Neural progenitor cell (in vitro differentiated cells): ENCODE measurements around the gene C6orf136. TPM values are rescaled to one million over a fixed set of nuclear protein-coding genes. Genes with fewer than 3 reads are reported as not detected.

ENCODE experiments used
- DNase-seq: peaks from one replicate; pipeline ENCODE4 v3.0.0-alpha.2; 2016; ENCODE audit warnings: low spot score
- H2AFZ ChIP-seq: fragments of 200-600 bp; sonication (generic); replicated peaks from 2 replicates; pipeline ENCODE4 v1.6.1; 2016; ENCODE audit warnings: antibody characterized with exemption
- H3F3A ChIP-seq: fragments of 200-600 bp; sonication (generic); 2 replicates; pipeline ENCODE4 v1.6.1; 2016; ENCODE audit warnings: antibody characterized with exemption, low read depth
- H3K27ac ChIP-seq: fragments of 200-600 bp; sonication (generic); 2 replicates; pipeline ENCODE4 v1.5.1; 2016; ENCODE audit warnings: mild to moderate bottlenecking
- H3K27me3 ChIP-seq: fragments of 200-600 bp; sonication (generic); 2 replicates; pipeline ENCODE4 v1.6.1; 2016; ENCODE audit warnings: mild to moderate bottlenecking, moderate library complexity
- H3K36me3 ChIP-seq: fragments of 200-600 bp; sonication (generic); 2 replicates; pipeline ENCODE4 v1.5.1; 2016
- H3K4me1 ChIP-seq: fragments of 200-600 bp; sonication (generic); 2 replicates; pipeline ENCODE4 v1.6.1; 2016; ENCODE audit warnings: mixed run types
- H3K4me2 ChIP-seq: fragments of 200-600 bp; sonication (generic); 2 replicates; pipeline ENCODE4 v1.6.1; 2016
- H3K4me3 ChIP-seq: fragments of 200-600 bp; sonication (generic); 2 replicates; pipeline ENCODE4 v1.5.1; 2016
- H3K79me2 ChIP-seq: fragments of 200-600 bp; sonication (generic); 2 replicates; pipeline ENCODE4 v1.6.1; 2016; ENCODE audit warnings: low read depth
- H3K9ac ChIP-seq: fragments of 200-600 bp; sonication (generic); 2 replicates; pipeline ENCODE4 v1.6.1; 2016
- H3K9me3 ChIP-seq: fragments of 200-600 bp; sonication (generic); 2 replicates; pipeline ENCODE4 v1.5.1; 2016; ENCODE audit warnings: low read depth
- H4K20me1 ChIP-seq: fragments of 200-600 bp; sonication (generic); 2 replicates; pipeline ENCODE4 v1.6.1; 2016; ENCODE audit warnings: low read depth
- H3K27ac Mint-ChIP-seq: 3 replicates; pipeline ENCODE4 v1.8.0; 2021; ENCODE audit warnings: mixed read lengths
- H3K27me3 Mint-ChIP-seq: 2 replicates; pipeline ENCODE4 v1.8.0; 2022; ENCODE audit warnings: low read depth, mild to moderate bottlenecking, inconsistent platforms, moderate library complexity, mixed read lengths; ENCODE audit not compliant: insufficient read depth
- H3K36me3 Mint-ChIP-seq: 3 replicates; pipeline ENCODE4 v1.8.0; 2021; ENCODE audit warnings: mixed read lengths
- H3K4me1 Mint-ChIP-seq: 3 replicates; pipeline ENCODE4 v1.8.0; 2021; ENCODE audit warnings: mixed read lengths
- H3K4me3 Mint-ChIP-seq: 3 replicates; pipeline ENCODE4 v1.8.0; 2021; ENCODE audit warnings: mild to moderate bottlenecking, moderate library complexity, mixed read lengths
- H3K9me3 Mint-ChIP-seq: 3 replicates; pipeline ENCODE4 v1.8.0; 2020; ENCODE audit warnings: mixed read lengths
- EZH2 ChIP-seq: fragments of 200-600 bp; sonication (generic); IDR thresholded peaks from 2 replicates; pipeline ENCODE4 v1.6.1; 2017; ENCODE audit warnings: antibody characterized with exemption, mild to moderate bottlenecking, moderate library complexity
- EZH2phosphoT487 ChIP-seq: fragments of 200-600 bp; sonication (generic); IDR thresholded peaks from 2 replicates; pipeline ENCODE4 v1.6.1; 2017; ENCODE audit warnings: antibody characterized with exemption
- total RNA-seq: library from RNA; depleted of rRNA; stranded (reverse); fragments of >200 nt; gene quantifications from 2 replicates; pipeline ENCODE4 v1.2.3, GENCODE V29; 2015; ENCODE audit warnings: low replicate concordance
- TF ChIP-seq, protein P1 (sequence below): fragments of 200-600 bp; sonication (generic); IDR thresholded peaks from 2 replicates; pipeline ENCODE4 v1.5.1; 2017; ENCODE audit warnings: antibody characterized with exemption, mild to moderate bottlenecking

C6orf136 gene
- total RNA-seq, 1 donor from 2014 or later = 3.7 TPM

DNA sequence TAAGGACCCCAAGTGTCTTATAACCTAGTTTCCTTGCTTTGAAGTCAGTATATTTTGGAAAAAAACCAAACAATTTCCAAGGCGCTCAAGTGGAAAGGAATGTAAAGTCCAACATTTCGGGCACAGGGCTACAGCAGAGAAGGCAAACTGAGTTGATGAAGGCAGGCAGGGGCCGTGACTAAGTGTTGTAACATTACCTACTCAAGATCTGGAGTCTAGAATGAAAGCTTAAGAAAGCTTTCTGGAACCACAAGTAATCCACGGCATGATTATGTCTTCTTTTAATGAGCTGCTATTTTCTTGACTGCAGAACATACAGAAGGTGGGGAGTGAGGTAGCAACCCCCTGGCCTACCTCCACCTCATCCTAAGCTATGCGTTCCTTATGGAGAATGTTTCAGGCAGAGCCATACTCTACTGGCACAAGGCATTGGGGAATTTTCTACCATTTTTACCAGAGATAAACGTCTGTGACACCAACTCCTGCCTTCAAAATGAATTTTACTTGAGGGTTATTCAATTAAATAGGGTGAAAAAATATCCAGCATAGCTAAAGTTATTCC is 34.2 kb upstream of the C6orf136 start:
- peaks cover 59% of the 10 kb centered on the region for H3F3A ChIP-seq
- Mint-ChIP-seq H3K9me3 (peaks cover 7% of the 10 kb centered on the region), H3K27me3 (peaks cover 28% of the 10 kb centered on the region), H3K4me1 (peaks cover 49% of the 10 kb centered on the region), H3K4me3 (peak overlapping the region; percentile 46), H3K27ac (no peak overlapping the region), H3K36me3 (peaks cover 39% of the 10 kb centered on the region)
- H3K27ac ChIP-seq = peak overlapping the region; percentile 100
- peaks cover 88% of the 10 kb centered on the region for H3K79me2 ChIP-seq
- no peak overlapping the region for H3K9ac ChIP-seq
- peaks cover 23% of the 10 kb centered on the region for H3K4me1 ChIP-seq
- peaks cover 24% of the 10 kb centered on the region for H3K36me3 ChIP-seq
- H3K9me3 ChIP-seq = no peaks in the 10 kb centered on the region
- no peaks in the 10 kb centered on the region for H3K27me3 ChIP-seq
- H3K4me2 ChIP-seq = peak overlapping the region; percentile 97
- no peak overlapping the region for H3K4me3 ChIP-seq
- no peak overlapping the region for H2AFZ ChIP-seq
- peaks cover 72% of the 10 kb centered on the region for H4K20me1 ChIP-seq
- peak; percentile 32 for DNase-seq
- TF ChIP-seq, protein P1, sequence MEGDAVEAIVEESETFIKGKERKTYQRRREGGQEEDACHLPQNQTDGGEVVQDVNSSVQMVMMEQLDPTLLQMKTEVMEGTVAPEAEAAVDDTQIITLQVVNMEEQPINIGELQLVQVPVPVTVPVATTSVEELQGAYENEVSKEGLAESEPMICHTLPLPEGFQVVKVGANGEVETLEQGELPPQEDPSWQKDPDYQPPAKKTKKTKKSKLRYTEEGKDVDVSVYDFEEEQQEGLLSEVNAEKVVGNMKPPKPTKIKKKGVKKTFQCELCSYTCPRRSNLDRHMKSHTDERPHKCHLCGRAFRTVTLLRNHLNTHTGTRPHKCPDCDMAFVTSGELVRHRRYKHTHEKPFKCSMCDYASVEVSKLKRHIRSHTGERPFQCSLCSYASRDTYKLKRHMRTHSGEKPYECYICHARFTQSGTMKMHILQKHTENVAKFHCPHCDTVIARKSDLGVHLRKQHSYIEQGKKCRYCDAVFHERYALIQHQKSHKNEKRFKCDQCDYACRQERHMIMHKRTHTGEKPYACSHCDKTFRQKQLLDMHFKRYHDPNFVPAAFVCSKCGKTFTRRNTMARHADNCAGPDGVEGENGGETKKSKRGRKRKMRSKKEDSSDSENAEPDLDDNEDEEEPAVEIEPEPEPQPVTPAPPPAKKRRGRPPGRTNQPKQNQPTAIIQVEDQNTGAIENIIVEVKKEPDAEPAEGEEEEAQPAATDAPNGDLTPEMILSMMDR = no peak
- no peak for TF ChIP-seq EZH2
- TF ChIP-seq EZH2phosphoT487 = no peak

DNA sequence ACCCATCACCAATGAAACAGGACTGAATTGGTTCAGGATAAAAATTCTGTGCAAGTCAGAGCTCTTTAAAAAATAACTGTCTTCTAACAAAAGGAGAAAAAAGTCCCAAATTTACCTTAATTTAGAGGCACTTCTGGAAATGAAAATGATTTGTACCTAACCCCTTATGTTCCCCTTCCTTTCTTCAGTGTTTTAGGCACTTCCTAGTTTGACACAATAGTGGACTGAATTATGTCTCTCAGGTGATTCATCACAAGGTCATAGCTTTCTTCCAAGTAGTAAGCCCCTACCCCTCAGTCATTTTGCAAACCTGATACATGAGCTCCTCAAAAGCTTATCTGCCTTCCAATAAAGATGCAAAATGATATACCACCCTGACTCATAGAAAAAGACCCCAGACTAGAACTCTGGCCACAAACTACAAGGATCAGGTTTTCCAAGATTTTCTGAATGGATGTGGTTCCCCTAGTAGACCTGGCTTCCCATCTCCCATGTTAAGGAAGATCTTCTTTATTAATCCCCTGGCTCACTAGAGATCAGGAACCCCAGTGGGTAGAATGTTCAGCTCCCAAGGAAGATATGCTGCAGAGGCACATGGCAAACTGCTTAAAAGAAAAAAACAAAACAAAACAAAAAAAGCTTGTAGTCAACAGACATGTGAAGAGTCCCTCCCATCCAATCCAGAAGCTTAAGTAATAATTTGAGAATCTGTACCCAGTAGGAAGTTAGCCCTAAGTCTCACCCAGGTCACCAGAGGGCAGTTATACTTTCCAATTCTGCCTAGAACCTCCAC is 33.5 kb upstream of the C6orf136 start:
- Histone ChIP-seq H3K4me2 (peak overlapping the region; percentile 97), H3K4me3 (peak overlapping the region; percentile 77), H3K36me3 (peaks cover 24% of the 10 kb centered on the region), H3K27ac (peak overlapping the region; percentile 100), H4K20me1 (peaks cover 65% of the 10 kb centered on the region), H2AFZ (no peak overlapping the region), H3K27me3 (no peaks in the 10 kb centered on the region), H3F3A (peaks cover 53% of the 10 kb centered on the region), H3K9me3 (no peaks in the 10 kb centered on the region), H3K4me1 (peaks cover 23% of the 10 kb centered on the region), H3K9ac (no peak overlapping the region), H3K79me2 (peaks cover 93% of the 10 kb centered on the region)
- Mint-ChIP-seq H3K36me3 (peaks cover 38% of the 10 kb centered on the region), H3K27me3 (peaks cover 31% of the 10 kb centered on the region), H3K4me1 (peaks cover 51% of the 10 kb centered on the region), H3K9me3 (peaks cover 7% of the 10 kb centered on the region), H3K27ac (peak overlapping the region; percentile 65), H3K4me3 (peak overlapping the region; percentile 96)
- no peak for TF ChIP-seq EZH2phosphoT487
- no peak for TF ChIP-seq EZH2
- no peak for DNase-seq

DNA sequence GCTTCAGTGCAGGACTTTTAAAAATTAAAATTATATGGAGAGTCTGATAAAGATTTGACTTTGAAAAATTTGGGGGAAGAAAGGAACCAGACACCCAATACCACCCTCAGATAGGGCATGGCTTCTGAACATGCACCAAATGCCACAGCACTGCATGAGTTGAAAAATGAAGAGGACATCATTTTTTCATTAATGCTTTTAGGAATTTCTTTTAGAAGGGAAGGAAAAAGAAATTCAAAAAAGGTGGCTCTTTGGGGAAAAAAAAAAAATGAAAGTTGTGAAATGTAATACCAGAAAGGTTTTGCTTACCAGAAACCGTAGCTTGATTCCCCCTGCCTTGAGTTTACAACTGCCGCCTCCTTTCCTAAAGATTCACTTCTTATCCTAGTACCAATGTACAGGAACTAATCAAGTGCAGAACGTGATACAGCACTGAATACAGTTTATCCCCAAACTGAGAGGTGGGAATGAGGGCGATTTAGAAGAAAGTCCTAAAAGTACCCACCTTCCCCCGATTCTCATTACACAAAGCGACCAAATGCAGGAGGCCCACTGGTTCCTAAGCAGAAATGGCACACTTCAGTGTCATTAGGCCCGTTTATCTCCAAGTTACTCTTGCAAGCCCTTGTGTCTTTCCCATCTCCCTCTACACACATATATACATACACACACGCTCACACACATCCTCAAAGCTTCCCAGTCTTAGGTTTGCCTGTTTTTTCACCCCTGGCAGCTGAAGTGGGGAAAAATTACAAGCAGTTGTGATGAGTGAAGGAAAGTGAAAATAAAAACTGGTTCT is 32.7 kb upstream of the C6orf136 start:
- Mint-ChIP-seq H3K9me3 (peaks cover 7% of the 10 kb centered on the region), H3K4me1 (peaks cover 58% of the 10 kb centered on the region), H3K27me3 (peaks cover 28% of the 10 kb centered on the region), H3K27ac (peak overlapping the region; percentile 65), H3K36me3 (peaks cover 32% of the 10 kb centered on the region), H3K4me3 (peak overlapping the region; percentile 96)
- Histone ChIP-seq H3K79me2 (peaks cover 93% of the 10 kb centered on the region), H2AFZ (no peak overlapping the region), H3K4me2 (peak overlapping the region; percentile 97), H4K20me1 (peaks cover 59% of the 10 kb centered on the region), H3K4me3 (peak overlapping the region; percentile 77), H3K36me3 (peaks cover 16% of the 10 kb centered on the region), H3K27me3 (no peaks in the 10 kb centered on the region), H3K27ac (peak overlapping the region; percentile 100), H3K9me3 (no peaks in the 10 kb centered on the region), H3K9ac (peak overlapping the region; percentile 99), H3F3A (peaks cover 50% of the 10 kb centered on the region), H3K4me1 (peaks cover 23% of the 10 kb centered on the region)
- DNase-seq = peak; percentile 11
- no peak for TF ChIP-seq EZH2phosphoT487
- TF ChIP-seq, protein P1 = no peak
- TF ChIP-seq EZH2 = no peak
